22Rv1 (cell line): ENCODE measurements around the gene SLC12A4.
"Not testable (repeated sequence)": the region's sequence is repeated elsewhere in the genome, so short reads cannot be mapped to it uniquely, and the experiment has no call there.

ENCODE experiments used
- H3K27ac ChIP-seq: fragments of 450-650 bp; 2 replicates; pipeline ENCODE4 v1.5.1; 2017
- CTCF ChIP-seq: fragments of 450-650 bp; IDR thresholded peaks from 2 replicates; pipeline ENCODE4 v1.5.1; 2017; ENCODE audit warnings: mild to moderate bottlenecking
- ZFX ChIP-seq: fragments of 450-650 bp; IDR thresholded peaks from 2 replicates; pipeline ENCODE4 v1.6.1; 2017; ENCODE audit warnings: antibody characterized with exemption, borderline replicate concordance

Gene SLC12A4

GRCh38 chr16:67922740-67923139, 45.7 kb downstream of the SLC12A4 start:
- TF ChIP-seq CTCF, result peak; percentile 26
- TF ChIP-seq ZFX, result no peak
- H3K27ac ChIP-seq, result peak overlapping the region; percentile 54

GRCh38 chr16:67922221-67922620, 46.2 kb downstream of the SLC12A4 start:
- no peak for TF ChIP-seq CTCF
- TF ChIP-seq ZFX, result no peak
- H3K27ac ChIP-seq, result peak overlapping the region; percentile 54

GRCh38 chr16:67919622-67920221, 48.7 kb downstream of the SLC12A4 start:
- H3K27ac ChIP-seq, result no peak overlapping the region
- TF ChIP-seq ZFX, result no peak
- TF ChIP-seq CTCF, result no peak

GRCh38 chr16:67917852-67918236, 50.6 kb downstream of the SLC12A4 start:
- no peak for TF ChIP-seq ZFX
- TF ChIP-seq CTCF, result no peak
- H3K27ac ChIP-seq, result no peak overlapping the region

- no peak overlapping the region for H3K27ac ChIP-seq
- TF ChIP-seq ZFX (no peak), CTCF (no peak)
These were observed 51.1 kb downstream of the SLC12A4 start for GRCh38 chr16:67917140-67917851.

GRCh38 chr16:67915831-67916723, 52.4 kb downstream of the SLC12A4 start:
- no peak overlapping the region for H3K27ac ChIP-seq
- TF ChIP-seq CTCF (no peak), ZFX (no peak)

- not testable (repeated sequence) for H3K27ac ChIP-seq
These were observed 53.0 kb downstream of the SLC12A4 start for GRCh38 chr16:67915496-67915769.
